Measurements from ENCODE around the gene MAP3K4.

DNA sequence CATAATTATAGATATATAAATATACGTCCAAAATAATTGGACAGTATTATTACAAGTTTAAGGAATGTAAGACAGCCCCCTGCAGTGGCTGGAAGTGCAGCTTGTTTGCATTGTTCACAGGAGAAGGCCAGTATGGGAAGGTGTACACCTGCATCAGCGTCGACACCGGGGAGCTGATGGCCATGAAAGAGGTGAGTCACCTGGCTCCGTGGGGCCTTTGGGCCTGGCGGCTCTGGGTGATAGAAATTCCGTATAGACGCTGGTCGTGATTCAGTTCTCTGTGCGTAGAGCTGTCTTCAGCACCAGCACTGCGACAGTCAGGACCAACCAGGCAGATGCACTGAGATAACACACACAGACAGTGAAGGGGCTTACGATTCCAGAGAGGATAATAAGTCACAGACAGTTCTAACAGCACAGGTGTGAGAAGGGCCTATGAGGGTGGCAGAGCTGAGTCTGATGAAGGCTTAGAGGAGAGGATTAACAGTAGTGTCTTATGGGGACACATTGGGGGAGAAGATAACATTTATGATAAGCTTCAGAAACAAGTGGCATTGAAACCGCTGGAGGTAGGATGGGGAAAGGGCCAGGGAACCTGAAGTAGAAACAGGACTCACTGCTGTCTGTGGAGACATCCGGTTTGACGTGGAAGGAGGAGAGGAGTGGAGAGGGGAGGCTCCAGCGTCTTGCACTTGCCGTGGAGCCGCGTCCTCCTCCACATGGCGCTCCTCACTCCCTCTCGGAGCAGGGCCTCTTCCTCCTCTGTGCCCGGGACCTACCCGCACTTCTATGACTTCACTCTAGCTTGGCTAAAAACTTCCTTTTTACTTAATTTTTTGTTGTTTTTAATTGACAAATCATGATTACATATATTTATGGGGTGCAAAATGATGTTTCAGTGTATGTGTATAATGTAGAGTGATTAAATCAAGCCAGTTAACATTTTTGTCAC is 116.5 kb downstream of the MAP3K4 start:
- TF ChIP-seq, protein P1, sequence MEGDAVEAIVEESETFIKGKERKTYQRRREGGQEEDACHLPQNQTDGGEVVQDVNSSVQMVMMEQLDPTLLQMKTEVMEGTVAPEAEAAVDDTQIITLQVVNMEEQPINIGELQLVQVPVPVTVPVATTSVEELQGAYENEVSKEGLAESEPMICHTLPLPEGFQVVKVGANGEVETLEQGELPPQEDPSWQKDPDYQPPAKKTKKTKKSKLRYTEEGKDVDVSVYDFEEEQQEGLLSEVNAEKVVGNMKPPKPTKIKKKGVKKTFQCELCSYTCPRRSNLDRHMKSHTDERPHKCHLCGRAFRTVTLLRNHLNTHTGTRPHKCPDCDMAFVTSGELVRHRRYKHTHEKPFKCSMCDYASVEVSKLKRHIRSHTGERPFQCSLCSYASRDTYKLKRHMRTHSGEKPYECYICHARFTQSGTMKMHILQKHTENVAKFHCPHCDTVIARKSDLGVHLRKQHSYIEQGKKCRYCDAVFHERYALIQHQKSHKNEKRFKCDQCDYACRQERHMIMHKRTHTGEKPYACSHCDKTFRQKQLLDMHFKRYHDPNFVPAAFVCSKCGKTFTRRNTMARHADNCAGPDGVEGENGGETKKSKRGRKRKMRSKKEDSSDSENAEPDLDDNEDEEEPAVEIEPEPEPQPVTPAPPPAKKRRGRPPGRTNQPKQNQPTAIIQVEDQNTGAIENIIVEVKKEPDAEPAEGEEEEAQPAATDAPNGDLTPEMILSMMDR (conservative IDR thresholded peaks at IDR 0.05; ENCODE audit: low read depth, low read length): no peak
- TF ChIP-seq EZH2 (IDR thresholded peaks at IDR 0.05; ENCODE audit: low read length, unreplicated experiment): no peak
